GM18868 (cell line): ENCODE data around the gene SESN3.
"Not testable (repeated sequence)": the region's sequence is repeated elsewhere in the genome, so short reads cannot be mapped to it uniquely, and the experiment has no call there.

ENCODE experiments used
- ATAC-seq: cut with Tn5 transposase; IDR thresholded peaks from one replicate; pipeline ENCODE4 v1.9.1; 2021; ENCODE audit warnings: mild to moderate bottlenecking, moderate library complexity; ENCODE audit not compliant: unreplicated experiment

Gene SESN3

DNA sequence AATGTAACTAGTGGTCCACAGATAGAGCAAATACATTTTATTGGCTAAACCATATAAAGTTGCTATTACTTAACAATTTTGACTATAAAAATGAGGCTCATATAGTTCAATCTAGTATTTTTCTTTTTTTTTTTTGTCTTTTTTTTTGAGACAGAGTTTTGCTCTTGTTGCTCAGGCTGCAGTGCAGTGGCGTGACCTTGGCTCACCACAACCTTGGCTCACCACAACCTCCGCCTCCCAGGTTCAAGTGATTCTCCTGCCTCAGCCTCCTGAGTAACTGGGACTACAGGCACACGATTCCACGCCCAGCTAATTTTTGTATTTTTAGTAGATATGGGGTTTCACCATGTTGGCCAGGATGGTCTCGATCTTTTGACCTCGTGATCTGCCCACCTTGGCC is 3.9 kb downstream of the SESN3 start:
- not testable (repeated sequence) for ATAC-seq

GRCh38 chr11:95222817-95223216 is 8.2 kb downstream of the SESN3 start:
- ATAC-seq: no peak

- no peak for ATAC-seq
Measured at GRCh38 chr11:95219599-95219998, 11.4 kb downstream of the SESN3 start.

- ATAC-seq: no peak
Measured at GRCh38 chr11:95218149-95218548, 12.9 kb downstream of the SESN3 start.

DNA sequence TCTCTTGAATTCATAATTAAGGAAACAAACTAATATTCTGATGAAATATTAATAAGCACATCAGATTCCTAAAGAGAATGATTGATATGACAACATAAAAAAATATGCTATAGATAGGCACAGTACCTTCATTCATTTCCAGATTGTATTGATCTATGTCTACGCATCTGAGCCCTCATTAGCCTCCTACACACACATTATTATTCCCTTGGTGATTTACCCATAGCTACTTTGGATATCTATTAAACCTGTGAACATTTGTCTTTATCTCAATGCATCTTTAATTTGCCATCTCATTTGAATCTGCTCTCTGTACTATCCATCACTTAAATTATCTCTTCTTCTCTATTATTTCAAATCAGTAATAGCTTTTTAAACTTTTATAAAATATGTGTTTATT is 18.4 kb downstream of the SESN3 start:
- no peak for ATAC-seq

DNA sequence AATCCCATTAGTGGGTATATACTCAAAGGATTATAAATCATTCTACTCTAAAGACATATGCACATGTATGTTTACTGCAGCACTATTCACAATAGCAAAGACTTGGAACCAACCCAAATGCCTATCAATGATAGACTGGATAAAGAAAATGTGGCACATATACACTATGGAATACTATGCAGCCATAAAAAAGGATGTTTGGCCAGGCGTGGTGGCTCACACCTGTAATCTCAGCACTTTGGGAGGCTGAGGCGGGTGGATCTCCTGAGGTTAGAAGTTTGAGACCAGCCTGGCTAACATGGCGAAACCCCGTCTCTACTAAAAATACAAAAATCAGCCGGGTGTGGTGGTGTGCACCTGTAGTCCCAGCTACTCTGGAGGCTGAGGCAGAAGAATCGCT is 21.5 kb downstream of the SESN3 start:
- not testable (repeated sequence) for ATAC-seq

GRCh38 chr11:95200781-95201457 is 30.1 kb downstream of the SESN3 start:
- no peak for ATAC-seq

DNA sequence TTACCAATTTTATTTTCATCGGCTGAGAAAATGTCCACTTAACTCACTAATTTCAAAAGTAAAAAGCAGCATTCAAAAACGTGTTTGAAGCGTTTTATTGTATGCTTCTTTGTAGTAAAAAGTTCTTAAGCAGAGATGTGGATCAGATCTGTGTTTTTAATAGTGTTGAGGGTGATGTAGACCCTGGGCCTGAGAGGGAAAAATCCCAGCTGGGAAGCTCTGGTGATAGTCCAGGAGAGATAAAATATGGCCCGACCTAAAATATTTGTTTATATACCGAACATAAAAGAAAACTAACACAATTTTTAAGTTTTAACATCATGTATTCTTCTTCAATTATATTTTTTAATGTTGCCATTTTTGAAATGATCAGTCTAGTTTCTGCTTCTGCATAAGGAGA is 35.2 kb downstream of the SESN3 start:
- no peak for ATAC-seq

DNA sequence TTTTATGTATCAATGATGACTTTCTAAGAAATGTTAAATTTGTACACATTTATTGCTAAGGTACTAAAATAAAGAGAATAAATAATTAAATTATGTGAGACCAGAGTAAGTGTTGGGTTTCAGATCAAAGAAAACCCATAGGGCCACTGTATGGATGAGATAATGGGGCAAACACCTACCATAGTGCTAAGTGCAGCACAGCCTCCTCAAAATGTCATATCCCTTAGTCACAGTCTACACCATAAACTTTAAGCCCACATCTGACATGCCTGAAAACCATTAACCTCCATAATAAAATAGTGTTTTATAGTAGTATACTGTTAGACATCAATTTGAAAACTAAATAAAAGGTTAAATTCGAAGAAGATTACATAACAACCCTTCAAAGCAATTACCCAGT is 37.5 kb downstream of the SESN3 start:
- ATAC-seq: no peak

DNA sequence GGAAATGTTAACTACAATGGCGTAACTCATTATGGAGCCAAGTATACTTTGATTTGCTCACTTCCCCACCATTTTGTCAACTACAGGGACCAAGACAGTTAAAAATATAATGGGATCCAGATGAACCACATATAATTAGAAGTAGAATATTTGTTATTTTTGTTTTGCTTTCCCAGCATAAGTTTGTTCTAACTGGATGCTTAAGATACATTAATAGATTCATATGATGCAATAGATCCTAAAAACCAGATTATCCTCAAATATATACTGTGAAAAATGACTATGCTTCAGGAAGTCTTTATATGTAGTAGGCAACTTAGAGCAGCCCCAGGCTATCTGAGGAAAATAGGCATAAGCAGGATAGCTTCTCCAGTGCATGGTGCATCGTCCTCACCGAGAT is 38.3 kb downstream of the SESN3 start:
- ATAC-seq: no peak

DNA sequence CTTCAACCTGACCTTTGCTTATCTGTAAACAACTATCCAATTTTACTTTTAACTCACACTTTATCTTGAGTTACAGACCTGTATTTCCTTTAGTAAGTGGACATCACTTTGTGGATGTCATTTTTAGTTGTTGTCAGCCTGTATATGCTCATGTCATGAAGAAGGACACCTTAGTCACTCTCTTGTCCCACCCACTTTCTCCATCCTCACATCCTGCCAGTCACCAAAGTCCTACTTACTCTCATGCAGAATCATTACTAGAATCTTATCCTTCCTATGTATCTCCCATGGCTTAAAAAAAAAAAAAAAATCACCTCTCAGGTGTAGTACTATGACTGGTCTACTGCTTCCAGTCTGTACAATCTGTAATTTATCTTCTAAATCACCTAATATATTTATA is 43.3 kb downstream of the SESN3 start:
- no peak for ATAC-seq

GRCh38 chr11:95182397-95182796 is 48.6 kb downstream of the SESN3 start:
- ATAC-seq: no peak

GRCh38 chr11:95175818-95176380 is 55.1 kb downstream of the SESN3 start:
- no peak for ATAC-seq

GRCh38 chr11:95170294-95170693 is 60.7 kb downstream of the SESN3 start:
- no peak for ATAC-seq

DNA sequence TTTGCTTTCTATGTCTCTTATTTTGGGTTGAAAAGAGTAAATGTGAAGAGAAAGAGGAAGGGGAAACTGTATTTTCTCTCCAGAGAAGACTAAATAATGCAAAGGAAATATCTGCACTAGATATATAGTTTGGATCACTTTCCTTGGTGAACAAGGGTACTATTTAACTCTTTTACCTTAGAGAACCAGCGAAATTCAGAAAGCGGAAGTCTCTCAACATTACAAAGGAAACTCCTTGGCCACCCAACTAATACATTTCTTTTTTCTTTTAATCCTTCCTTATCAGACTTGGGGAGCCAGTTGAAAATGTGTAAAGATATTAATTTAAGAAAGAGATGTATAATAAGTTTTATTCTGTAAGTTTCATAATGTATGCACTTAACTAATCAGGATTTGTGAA is 64.2 kb downstream of the SESN3 start:
- ATAC-seq: no peak

GRCh38 chr11:95165638-95166037 is 65.4 kb downstream of the SESN3 start:
- no peak for ATAC-seq

DNA sequence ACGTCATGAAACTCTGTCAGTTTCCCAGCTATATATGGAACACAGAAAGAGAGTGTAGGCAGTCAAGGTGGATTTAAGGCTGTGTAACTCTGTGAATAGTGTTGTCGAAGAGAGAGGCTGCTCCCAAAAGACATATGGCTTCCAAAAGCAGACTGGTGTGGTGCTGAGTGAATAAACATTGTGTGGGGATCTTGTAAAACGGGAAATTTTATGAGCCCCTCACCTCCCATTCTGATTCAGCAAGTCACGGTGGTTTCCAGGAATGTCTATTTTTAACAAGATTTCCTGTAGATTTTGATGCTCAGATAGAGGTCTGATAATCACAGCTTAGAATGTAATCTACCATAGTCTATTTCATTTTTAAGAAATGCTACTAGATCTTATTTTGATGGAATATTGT is 67.9 kb downstream of the SESN3 start:
- ATAC-seq: no peak

GRCh38 chr11:95161248-95161647 is 69.8 kb downstream of the SESN3 start:
- ATAC-seq: no peak

GRCh38 chr11:95157824-95158223 is 73.2 kb downstream of the SESN3 start:
- ATAC-seq: no peak

DNA sequence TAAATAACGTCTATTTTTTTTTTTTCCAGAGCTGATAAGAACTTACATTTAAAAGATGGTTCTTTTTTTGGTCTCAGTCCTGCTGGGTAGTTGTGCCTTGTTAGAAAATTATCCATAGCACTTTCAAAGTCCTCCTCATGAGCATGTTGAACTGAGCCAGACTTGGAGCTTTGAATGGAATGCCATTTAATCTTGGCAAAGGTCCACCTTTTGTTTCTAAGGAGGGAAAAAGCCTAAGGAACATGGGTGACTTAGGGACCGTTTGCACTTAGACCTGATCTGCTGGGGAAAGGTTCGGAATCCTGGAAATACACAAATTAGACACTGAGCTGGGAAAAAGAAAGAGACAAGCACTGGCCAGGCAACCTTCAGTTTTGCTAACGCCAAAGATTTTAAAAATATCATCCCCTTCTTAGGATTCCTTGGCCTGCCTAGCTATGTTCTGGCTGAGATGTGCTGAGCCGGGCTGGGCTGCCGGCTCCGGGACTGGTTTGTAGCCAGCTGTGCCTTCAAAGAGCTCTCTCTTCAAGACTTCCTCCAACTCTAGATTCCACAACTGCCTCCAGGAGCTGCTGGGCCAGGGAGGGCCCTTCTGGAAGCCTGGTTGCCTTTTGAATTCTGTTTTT is 74.0 kb downstream of the SESN3 start:
- ATAC-seq: no peak

- ATAC-seq: no peak
Measured at GRCh38 chr11:95156133-95156721, 74.8 kb downstream of the SESN3 start.

DNA sequence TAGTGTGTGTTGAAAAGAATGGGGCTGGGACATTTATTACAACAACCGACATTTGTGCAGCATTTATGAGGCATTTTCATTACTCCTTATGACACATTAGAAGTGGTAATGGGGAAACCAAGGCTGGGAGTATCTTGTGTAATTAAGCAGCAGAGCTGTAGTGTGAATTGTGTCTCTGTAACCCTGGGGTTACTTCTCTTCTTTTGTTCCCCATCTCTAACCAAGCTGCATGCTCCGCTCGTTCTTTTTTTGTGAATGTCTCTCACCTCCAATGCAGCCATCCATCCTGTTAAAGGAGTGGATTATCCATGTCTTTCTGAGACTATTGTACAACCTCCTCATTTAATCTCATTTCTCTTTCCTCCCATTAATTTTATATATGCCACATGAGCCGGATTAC is 75.6 kb downstream of the SESN3 start:
- no peak for ATAC-seq
